ENCODE measurements around the gene C3orf38.
"Not testable (repeated sequence)": the region's sequence is repeated elsewhere in the genome, so short reads cannot be mapped to it uniquely, and the experiment has no call there.

Gene C3orf38

GRCh38 chr3:88152841-88153240 is 3.1 kb downstream of the C3orf38 start:
- DNase-seq (ENCODE audit: low spot score) = no peak

DNA sequence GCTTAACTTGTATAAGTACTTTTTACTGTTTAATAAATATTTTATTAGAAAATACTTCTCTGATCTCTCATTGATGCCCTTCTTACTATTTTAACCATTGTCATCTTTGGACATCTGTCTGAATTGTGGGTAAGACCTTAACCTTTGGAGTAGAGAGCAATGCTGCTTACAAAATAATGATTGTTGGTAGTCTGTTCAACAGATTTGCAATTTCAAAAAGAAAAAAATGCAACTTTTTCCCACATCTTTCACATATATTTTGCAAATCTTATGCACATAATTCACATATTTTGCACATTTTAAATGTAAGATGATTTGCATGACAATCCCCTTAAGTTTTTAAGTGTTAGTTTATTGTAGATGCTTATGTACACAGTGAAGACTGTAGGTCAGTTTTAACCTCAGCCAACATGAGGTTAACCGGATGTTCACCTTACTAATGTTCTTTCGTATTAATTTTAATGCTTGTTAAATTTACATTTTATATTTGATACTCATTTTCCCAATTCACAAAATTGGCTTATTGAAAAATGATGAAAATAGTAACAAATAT is 16.7 kb downstream of the C3orf38 start:
- DNase-seq (ENCODE audit: low spot score) = no peak

DNA sequence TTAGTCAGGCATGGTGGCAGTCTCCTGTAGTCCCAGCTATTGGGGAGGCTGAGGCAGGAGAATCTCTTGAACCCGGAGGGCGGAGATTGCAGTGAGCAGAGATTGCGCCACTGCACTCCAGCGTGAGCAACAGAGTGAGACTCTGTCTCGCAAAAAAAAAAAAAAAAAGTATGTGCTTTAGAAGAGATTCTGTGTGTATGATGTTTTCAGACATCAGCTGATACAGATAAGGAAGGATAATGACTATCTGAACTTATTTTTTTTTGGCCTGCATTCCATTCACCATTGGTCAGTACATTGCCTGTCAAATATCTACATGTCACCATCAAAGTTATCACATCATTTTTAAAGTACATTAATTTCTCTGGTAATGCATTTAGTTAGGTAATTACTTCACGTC is 17.4 kb downstream of the C3orf38 start:
- DNase-seq (ENCODE audit: low spot score) = no peak

GRCh38 chr3:88167704-88168103 is 17.9 kb downstream of the C3orf38 start:
- DNase-seq (ENCODE audit: low spot score) = no peak

DNA sequence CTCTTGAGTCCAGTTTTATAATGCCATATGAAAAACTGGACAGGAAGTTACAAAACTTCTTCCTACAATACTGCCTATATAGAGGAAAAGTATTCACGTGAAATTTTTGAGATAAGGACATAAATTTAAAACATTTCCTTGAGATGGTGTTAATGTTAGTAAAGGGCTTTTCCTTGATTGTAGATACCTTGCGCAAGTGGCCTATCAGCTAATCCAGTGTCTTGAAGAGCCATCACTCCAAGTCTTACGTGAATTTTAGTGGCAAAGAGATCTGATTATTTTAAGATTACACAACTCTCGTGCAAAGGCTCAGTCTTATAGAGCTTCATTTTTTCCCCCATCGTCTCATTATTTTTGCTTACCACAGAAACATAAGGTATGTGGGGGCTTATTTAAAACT is 18.4 kb downstream of the C3orf38 start:
- no peak for DNase-seq (ENCODE audit: low spot score)

GRCh38 chr3:88180398-88180999 is 30.7 kb downstream of the C3orf38 start:
- peak; percentile 4 for DNase-seq (ENCODE audit: low spot score)

DNA sequence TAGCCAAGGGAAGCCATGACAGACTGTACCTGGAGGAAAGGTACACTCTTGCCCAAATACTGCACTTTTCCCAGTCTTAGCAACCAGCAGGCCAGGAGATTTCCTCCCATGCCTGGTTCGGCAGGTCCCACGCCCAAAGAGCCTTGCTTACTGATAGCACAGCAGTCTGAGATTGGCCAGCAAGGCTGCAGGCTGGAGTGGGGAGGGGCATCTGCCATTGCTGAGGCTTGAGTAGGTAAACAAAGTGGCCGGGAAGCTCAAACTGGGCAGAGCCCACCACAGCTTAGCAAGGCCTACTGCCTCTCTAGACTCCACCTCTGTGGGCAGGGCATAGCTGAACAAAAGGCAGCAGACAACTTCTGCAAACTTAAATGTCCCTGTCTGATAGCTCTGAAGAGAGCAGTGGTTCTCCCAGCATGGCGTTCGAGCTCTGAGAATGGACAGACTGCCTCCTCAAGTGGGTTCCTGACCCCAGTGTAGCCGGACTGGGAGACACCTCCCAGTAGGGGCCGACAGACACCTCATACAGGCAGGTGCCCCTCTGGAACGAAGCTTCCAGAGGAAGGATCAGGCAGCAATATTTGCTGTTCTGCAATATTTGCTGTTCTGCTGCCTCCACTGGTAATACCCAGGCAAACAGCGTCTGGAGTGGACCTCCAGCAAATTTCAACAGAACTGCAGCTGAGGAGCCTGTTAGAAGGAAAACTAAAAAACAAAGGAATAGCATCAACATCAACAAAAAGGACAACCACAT is 32.6 kb downstream of the C3orf38 start:
- DNase-seq (ENCODE audit: low spot score) = not testable (repeated sequence)

- DNase-seq (ENCODE audit: low spot score) = no peak
Measured at GRCh38 chr3:88188436-88188835, 38.7 kb downstream of the C3orf38 start.

DNA sequence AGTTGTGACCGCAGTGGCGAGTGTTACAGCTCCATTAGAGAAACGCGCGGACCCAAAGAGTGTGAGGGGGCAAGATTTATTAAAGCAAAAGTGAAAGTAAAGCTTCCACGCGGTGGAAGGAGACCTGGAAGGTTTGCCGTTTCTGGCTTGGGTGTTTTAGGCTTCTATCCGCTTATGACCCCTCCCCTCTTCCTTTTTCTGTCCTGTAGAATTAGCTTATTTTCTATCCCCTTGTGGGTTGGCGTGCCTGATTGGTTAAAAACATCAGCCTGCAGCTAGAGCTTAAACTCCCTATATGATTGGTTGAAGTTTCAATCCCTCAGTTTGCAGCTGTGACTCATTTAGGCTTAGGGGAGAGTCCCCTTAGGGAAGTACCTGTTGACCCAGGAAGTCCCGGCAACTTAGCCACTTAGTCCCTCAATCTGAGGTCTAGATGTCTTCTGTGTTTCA is 39.6 kb downstream of the C3orf38 start:
- no peak for DNase-seq (ENCODE audit: low spot score)

DNA sequence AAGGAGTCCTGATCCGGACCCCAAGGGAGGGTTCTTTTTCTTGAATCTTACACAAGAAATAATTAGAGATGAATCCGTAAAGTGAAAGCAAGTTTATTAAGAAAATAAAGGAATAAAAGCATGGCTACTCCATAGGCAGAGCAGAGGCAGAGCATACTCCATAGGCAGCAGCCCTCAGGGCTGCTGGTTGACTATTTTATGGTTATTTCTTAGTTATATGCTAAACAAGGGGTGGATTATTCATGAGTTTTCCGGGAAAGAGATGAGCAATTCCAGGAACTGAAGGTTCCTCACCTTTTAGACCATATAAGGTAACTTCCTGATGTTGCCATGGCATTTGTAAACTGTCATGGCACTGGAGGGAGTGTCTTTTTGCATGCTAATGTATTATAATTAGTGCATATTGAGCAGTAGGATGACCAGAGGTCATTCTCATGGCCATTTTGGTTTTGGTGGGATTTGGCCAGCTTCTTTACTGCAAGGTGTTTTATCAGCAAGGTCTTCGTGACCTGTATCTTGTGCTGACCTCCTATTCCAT is 42.2 kb downstream of the C3orf38 start:
- no peak for DNase-seq (ENCODE audit: low spot score)

GRCh38 chr3:88192631-88193030 is 42.9 kb downstream of the C3orf38 start:
- DNase-seq (ENCODE audit: low spot score) = no peak

GRCh38 chr3:88195951-88196434 is 46.2 kb downstream of the C3orf38 start:
- DNase-seq (ENCODE audit: low spot score) = no peak

- DNase-seq (ENCODE audit: low spot score) = no peak
Measured at GRCh38 chr3:88198121-88198520, 48.4 kb downstream of the C3orf38 start.

DNA sequence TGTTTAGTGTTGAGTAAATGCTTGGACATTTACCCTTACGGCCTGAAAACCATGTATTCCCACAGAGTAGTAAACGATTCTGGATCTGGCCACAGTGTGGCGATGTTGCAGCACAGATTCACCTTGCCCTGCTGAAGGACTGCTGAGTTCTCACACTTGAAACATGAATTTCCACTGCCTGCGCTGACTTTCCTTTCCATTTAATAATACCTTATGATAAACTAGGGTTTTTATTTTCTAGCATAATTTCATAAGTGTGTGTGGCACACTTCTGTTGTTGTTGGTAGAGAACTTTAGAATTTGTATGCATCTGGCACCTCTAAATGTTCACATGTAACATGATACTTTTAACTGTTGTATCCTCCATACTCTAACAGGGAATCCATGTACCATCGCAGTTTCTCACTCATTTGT is 53.9 kb downstream of the C3orf38 start:
- DNase-seq (ENCODE audit: low spot score) = peak; percentile 53

Measured in iPS-NIHi11 (cell line).